Measurements from ENCODE around the gene MITF.

MITF gene

GRCh38 chr3:69972672-69973071, 233.4 kb downstream of the MITF start:
- Mint-ChIP-seq H3K36me3 (no peaks in the 10 kb centered on the region), H3K9me3 (peaks cover 4% of the 10 kb centered on the region), H3K27ac (no peak overlapping the region), H3K27me3 (no peaks in the 10 kb centered on the region), H3K4me1 (no peaks in the 10 kb centered on the region), H3K4me3 (no peak overlapping the region)
- ATAC-seq: no peak

- Mint-ChIP-seq H3K27me3 (no peaks in the 10 kb centered on the region), H3K9me3 (peaks cover 10% of the 10 kb centered on the region), H3K27ac (no peak overlapping the region), H3K4me3 (no peak overlapping the region), H3K36me3 (no peaks in the 10 kb centered on the region), H3K4me1 (no peaks in the 10 kb centered on the region)
- no peak for ATAC-seq
These were observed 236.8 kb downstream of the MITF start for GRCh38 chr3:69976021-69976420.

GRCh38 chr3:69983546-69984265, 244.4 kb downstream of the MITF start:
- H3K36me3 Mint-ChIP-seq: no peaks in the 10 kb centered on the region
- no peaks in the 10 kb centered on the region for H3K9me3 Mint-ChIP-seq
- no peak overlapping the region for H3K4me3 Mint-ChIP-seq
- no peaks in the 10 kb centered on the region for H3K27me3 Mint-ChIP-seq
- H3K27ac Mint-ChIP-seq: no peak overlapping the region
- no peak for ATAC-seq
- no peaks in the 10 kb centered on the region for H3K4me1 Mint-ChIP-seq

GRCh38 chr3:69985266-69985665, 246.0 kb downstream of the MITF start:
- H3K36me3 Mint-ChIP-seq: no peaks in the 10 kb centered on the region
- no peak overlapping the region for H3K27ac Mint-ChIP-seq
- no peaks in the 10 kb centered on the region for H3K4me1 Mint-ChIP-seq
- ATAC-seq: no peak
- H3K9me3 Mint-ChIP-seq: no peaks in the 10 kb centered on the region
- no peaks in the 10 kb centered on the region for H3K27me3 Mint-ChIP-seq
- no peak overlapping the region for H3K4me3 Mint-ChIP-seq

GRCh38 chr3:69986419-69986818, 247.2 kb downstream of the MITF start:
- no peak for ATAC-seq
- Mint-ChIP-seq H3K4me3 (no peak overlapping the region), H3K36me3 (no peaks in the 10 kb centered on the region), H3K4me1 (no peaks in the 10 kb centered on the region), H3K27me3 (no peaks in the 10 kb centered on the region), H3K27ac (no peak overlapping the region), H3K9me3 (no peaks in the 10 kb centered on the region)

GRCh38 chr3:69987833-69988232, 248.6 kb downstream of the MITF start:
- Mint-ChIP-seq H3K4me1 (no peaks in the 10 kb centered on the region), H3K4me3 (no peak overlapping the region), H3K9me3 (no peaks in the 10 kb centered on the region)

GRCh38 chr3:69993757-69994156, 254.5 kb downstream of the MITF start:
- Mint-ChIP-seq H3K27me3 (no peaks in the 10 kb centered on the region), H3K36me3 (no peaks in the 10 kb centered on the region), H3K27ac (no peak overlapping the region), H3K4me1 (no peaks in the 10 kb centered on the region), H3K9me3 (no peaks in the 10 kb centered on the region), H3K4me3 (no peak overlapping the region)
- no peak for ATAC-seq

More at GRCh38 chr3:69987833-69988232, 248.6 kb downstream of the MITF start:
- H3K36me3 Mint-ChIP-seq: no peaks in the 10 kb centered on the region
- H3K27ac Mint-ChIP-seq: no peak overlapping the region
- no peak for ATAC-seq
- no peaks in the 10 kb centered on the region for H3K27me3 Mint-ChIP-seq

GRCh38 chr3:69994919-69995318, 255.7 kb downstream of the MITF start:
- Mint-ChIP-seq H3K27ac (no peak overlapping the region), H3K27me3 (no peaks in the 10 kb centered on the region), H3K9me3 (no peaks in the 10 kb centered on the region)

GRCh38 chr3:69997631-69998307, 258.5 kb downstream of the MITF start:
- H3K4me1 Mint-ChIP-seq: no peaks in the 10 kb centered on the region
- no peaks in the 10 kb centered on the region for H3K36me3 Mint-ChIP-seq
- no peak overlapping the region for H3K27ac Mint-ChIP-seq
- no peaks in the 10 kb centered on the region for H3K9me3 Mint-ChIP-seq
- ATAC-seq: no peak
- H3K4me3 Mint-ChIP-seq: no peak overlapping the region
- no peaks in the 10 kb centered on the region for H3K27me3 Mint-ChIP-seq

More at GRCh38 chr3:69994919-69995318, 255.7 kb downstream of the MITF start:
- Mint-ChIP-seq H3K4me3 (no peak overlapping the region), H3K36me3 (no peaks in the 10 kb centered on the region), H3K4me1 (no peaks in the 10 kb centered on the region)
- no peak for ATAC-seq

- Mint-ChIP-seq H3K9me3 (no peaks in the 10 kb centered on the region), H3K4me3 (no peak overlapping the region), H3K4me1 (no peaks in the 10 kb centered on the region), H3K27me3 (no peaks in the 10 kb centered on the region), H3K27ac (no peak overlapping the region), H3K36me3 (no peaks in the 10 kb centered on the region)
- ATAC-seq: no peak
These were observed 259.5 kb downstream of the MITF start for GRCh38 chr3:69998759-69999139.

- Mint-ChIP-seq H3K9me3 (no peaks in the 10 kb centered on the region), H3K36me3 (no peaks in the 10 kb centered on the region), H3K27ac (no peak within 1 kb of the TSS), H3K4me1 (no peaks in the 10 kb centered on the region), H3K4me3 (no peak within 1 kb of the TSS), H3K27me3 (no peaks in the 10 kb centered on the region)
- ATAC-seq: no peak
These were observed 260.1 kb downstream of the MITF start, which contains the start of gene SAMMSON for GRCh38 chr3:69999140-70000027. Gene SAMMSON (plus strand): TSS chr3:69999733.

GRCh38 chr3:70000028-70000410, 260.8 kb downstream of the MITF start:
- ATAC-seq: no peak
- Mint-ChIP-seq H3K36me3 (no peaks in the 10 kb centered on the region), H3K4me3 (no peak overlapping the region), H3K27ac (no peak overlapping the region), H3K4me1 (no peaks in the 10 kb centered on the region), H3K9me3 (no peaks in the 10 kb centered on the region), H3K27me3 (no peaks in the 10 kb centered on the region)

- no peaks in the 10 kb centered on the region for H3K27me3 Mint-ChIP-seq
- H3K9me3 Mint-ChIP-seq: no peaks in the 10 kb centered on the region
- H3K4me3 Mint-ChIP-seq: no peak overlapping the region
- no peaks in the 10 kb centered on the region for H3K4me1 Mint-ChIP-seq
- H3K36me3 Mint-ChIP-seq: no peaks in the 10 kb centered on the region
- H3K27ac Mint-ChIP-seq: no peak overlapping the region
- ATAC-seq: no peak
These were observed 261.4 kb downstream of the MITF start for GRCh38 chr3:70000563-70001081.

GRCh38 chr3:70003119-70003518, 263.9 kb downstream of the MITF start:
- H3K27ac Mint-ChIP-seq: no peak overlapping the region
- no peaks in the 10 kb centered on the region for H3K36me3 Mint-ChIP-seq
- no peaks in the 10 kb centered on the region for H3K27me3 Mint-ChIP-seq
- no peak for ATAC-seq
- no peaks in the 10 kb centered on the region for H3K9me3 Mint-ChIP-seq
- no peak overlapping the region for H3K4me3 Mint-ChIP-seq
- H3K4me1 Mint-ChIP-seq: no peaks in the 10 kb centered on the region

- Mint-ChIP-seq H3K27ac (no peak overlapping the region), H3K9me3 (peaks cover 4% of the 10 kb centered on the region), H3K27me3 (no peaks in the 10 kb centered on the region), H3K36me3 (no peaks in the 10 kb centered on the region), H3K4me1 (no peaks in the 10 kb centered on the region), H3K4me3 (no peak overlapping the region)
- ATAC-seq: no peak
These were observed 266.8 kb downstream of the MITF start for GRCh38 chr3:70006089-70006488.

All from stimulated activated memory B cell treated with anti-CD40 and anti-IgM and Interleukin-4, amounts not matched to agents 10 μg/mL and 1 μg/mL and 100 μg/mL, for 72 hours (primary cell).